ENCODE results near the gene TLK1. TPM values are rescaled to one million over a fixed set of nuclear protein-coding genes. Genes with fewer than 3 reads are reported as not detected.

TLK1 gene
- total and polyA plus RNA-seq, 7 donors = 14.1 to 60.6 (median 37.9) TPM

DNA sequence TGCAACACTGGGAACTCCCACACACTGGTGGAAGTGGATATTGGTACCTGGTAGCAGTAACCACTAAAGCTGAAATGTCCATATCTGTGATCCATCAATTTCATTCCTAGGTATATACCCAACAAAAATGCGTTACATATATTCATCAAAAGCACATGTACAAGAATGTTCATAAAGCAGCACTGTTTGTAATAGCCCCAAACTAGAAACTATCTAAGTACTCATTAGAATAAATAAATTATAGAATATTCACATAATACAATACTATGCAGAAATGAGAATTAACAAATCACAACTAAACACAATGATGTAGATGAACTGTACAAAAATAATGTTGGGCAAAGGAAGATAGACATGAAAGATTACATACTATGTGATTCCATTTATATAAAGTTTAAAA lies 11.1 kb upstream of the TLK1 start:
- 99 to 100% methylated on average over 1 of the region's 1 CpG for WGBS, 2 donors
- Histone ChIP-seq H3K4me1 (peaks cover 0 to 16% (median 4%) of the 10 kb centered on the region in 4 donors), H3K36me3 (no peaks in the 10 kb centered on the region), H3K27ac (no peak overlapping the region), H3K4me3 (no peak overlapping the region), H3K9me3 (no peaks in the 10 kb centered on the region), H3K27me3 (no peaks in the 10 kb centered on the region)
- DNase-seq = no peak
- TF ChIP-seq POLR2AphosphoS5 (IDR thresholded peaks at IDR 0.05) = no peak
- intact Hi-C loops (cut with DNase I) = no loop called here

- intact Hi-C loops (cut with DNase I) = loop anchor here (10.0 kb wide), 1 partner anchor 155 kb away; no protein-coding TSS in a partner anchor
- H3K9me3 ChIP-seq = no peaks in the 10 kb centered on the region
- TF ChIP-seq, protein P1, sequence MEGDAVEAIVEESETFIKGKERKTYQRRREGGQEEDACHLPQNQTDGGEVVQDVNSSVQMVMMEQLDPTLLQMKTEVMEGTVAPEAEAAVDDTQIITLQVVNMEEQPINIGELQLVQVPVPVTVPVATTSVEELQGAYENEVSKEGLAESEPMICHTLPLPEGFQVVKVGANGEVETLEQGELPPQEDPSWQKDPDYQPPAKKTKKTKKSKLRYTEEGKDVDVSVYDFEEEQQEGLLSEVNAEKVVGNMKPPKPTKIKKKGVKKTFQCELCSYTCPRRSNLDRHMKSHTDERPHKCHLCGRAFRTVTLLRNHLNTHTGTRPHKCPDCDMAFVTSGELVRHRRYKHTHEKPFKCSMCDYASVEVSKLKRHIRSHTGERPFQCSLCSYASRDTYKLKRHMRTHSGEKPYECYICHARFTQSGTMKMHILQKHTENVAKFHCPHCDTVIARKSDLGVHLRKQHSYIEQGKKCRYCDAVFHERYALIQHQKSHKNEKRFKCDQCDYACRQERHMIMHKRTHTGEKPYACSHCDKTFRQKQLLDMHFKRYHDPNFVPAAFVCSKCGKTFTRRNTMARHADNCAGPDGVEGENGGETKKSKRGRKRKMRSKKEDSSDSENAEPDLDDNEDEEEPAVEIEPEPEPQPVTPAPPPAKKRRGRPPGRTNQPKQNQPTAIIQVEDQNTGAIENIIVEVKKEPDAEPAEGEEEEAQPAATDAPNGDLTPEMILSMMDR (IDR thresholded peaks at IDR 0.05) = no peak
- TF ChIP-seq POLR2AphosphoS5 (IDR thresholded peaks at IDR 0.05) = peak in 2 of 4 donors; percentile 53 to 77
- DNase-seq = no peak
- H3K36me3 ChIP-seq = no peaks in the 10 kb centered on the region
- no peaks in the 10 kb centered on the region for H3K27me3 ChIP-seq
- H3K4me3 ChIP-seq = no peak overlapping the region
- no peak overlapping the region for H3K27ac ChIP-seq
- peaks cover 0 to 16% (median 4%) of the 10 kb centered on the region in 4 donors for H3K4me1 ChIP-seq
Measured at GRCh38 chr2:171169839-171170238, 9.1 kb upstream of the TLK1 start.

DNA sequence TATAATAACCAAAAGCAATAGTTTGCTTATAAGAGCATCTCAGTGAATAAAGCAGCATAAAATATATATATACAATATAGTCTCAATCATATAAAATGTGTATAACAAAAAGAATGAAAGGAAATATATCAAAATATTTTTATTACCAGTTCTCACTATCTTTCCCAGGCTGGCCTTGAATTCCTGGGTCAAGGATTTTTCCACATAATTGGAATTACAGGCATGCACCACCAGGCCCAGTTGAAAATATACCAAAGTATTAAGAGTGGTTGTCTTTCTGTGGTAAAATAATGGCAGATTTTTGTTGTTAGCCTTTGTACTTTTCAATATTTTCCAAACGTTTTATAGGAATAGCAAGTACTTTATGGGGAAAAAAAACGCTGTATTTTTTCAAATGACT lies 8.6 kb upstream of the TLK1 start:
- Histone ChIP-seq H3K27ac (no peak overlapping the region), H3K36me3 (no peaks in the 10 kb centered on the region), H3K4me3 (no peak overlapping the region), H3K27me3 (no peaks in the 10 kb centered on the region), H3K4me1 (peaks cover 0 to 16% (median 4%) of the 10 kb centered on the region in 4 donors), H3K9me3 (no peaks in the 10 kb centered on the region)
- no peak for TF ChIP-seq EP300 (IDR thresholded peaks at IDR 0.05)
- TF ChIP-seq, protein P1 (IDR thresholded peaks at IDR 0.05) = no peak
- TF ChIP-seq POLR2A (IDR thresholded peaks at IDR 0.05) = no peak
- TF ChIP-seq POLR2AphosphoS5 (IDR thresholded peaks at IDR 0.05) = no peak
- intact Hi-C loops (cut with DNase I) = loop anchor here (10.0 kb wide), 1 partner anchor 155 kb away; no protein-coding TSS in a partner anchor
- 57 to 65% methylated on average over 2 of the region's 2 CpGs for WGBS, 2 donors
- DNase-seq = no peak

DNA sequence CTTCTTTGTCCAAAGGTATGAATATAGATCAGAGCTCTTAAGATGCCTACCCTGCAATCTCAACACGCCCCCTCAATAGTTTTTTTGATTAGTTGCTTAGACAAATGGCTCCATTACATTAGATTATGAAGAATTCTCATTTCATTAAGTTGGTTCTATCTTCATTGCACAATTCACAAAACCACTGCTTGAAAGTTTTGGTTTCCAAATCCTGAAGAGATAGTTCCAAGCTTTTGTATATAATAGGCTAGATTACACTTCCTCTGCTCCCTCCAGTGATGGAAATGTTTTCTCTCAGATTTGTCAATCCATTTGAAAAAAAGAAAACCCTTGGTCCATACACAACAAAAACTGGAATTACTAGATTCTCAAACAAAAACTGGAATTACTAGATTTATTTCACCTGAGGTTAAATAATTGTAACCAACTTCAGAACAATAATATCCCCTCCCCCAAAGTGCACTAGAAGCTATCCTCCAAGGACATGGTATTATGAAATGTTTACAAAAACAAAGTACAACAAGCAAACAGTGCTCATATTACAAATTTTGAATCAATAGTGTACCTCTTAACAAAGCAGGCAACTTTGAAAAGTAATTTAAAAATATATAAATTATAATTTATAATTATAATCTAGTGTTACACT lies 6.8 kb upstream of the TLK1 start:
- Histone ChIP-seq H3K27ac (no peak overlapping the region), H3K4me1 (peaks cover 0 to 16% (median 4%) of the 10 kb centered on the region in 4 donors), H3K27me3 (no peaks in the 10 kb centered on the region), H3K9me3 (no peaks in the 10 kb centered on the region), H3K36me3 (no peaks in the 10 kb centered on the region), H3K4me3 (no peak overlapping the region)
- WGBS, 2 donors = 85 to 94% methylated on average over 1 of the region's 1 CpG
- intact Hi-C loops (cut with DNase I) = loop anchor here (10.0 kb wide), 1 partner anchor 157 kb away; no protein-coding TSS in a partner anchor
- TF ChIP-seq POLR2A (IDR thresholded peaks at IDR 0.05) = no peak
- TF ChIP-seq, protein P1 (IDR thresholded peaks at IDR 0.05) = no peak
- TF ChIP-seq POLR2AphosphoS5 (IDR thresholded peaks at IDR 0.05) = no peak
- no peak for TF ChIP-seq EP300 (IDR thresholded peaks at IDR 0.05)
- no peak for DNase-seq

GRCh38 chr2:171166328-171166983 lies 5.8 kb upstream of the TLK1 start:
- WGBS, 2 donors = 97% methylated on average over 6 of the region's 6 CpGs
- Histone ChIP-seq H3K36me3 (no peaks in the 10 kb centered on the region), H3K4me3 (no peak overlapping the region), H3K27me3 (no peaks in the 10 kb centered on the region), H3K9me3 (no peaks in the 10 kb centered on the region), H3K27ac (no peak overlapping the region), H3K4me1 (peaks cover 0 to 21% (median 9%) of the 10 kb centered on the region in 4 donors)
- no peak for TF ChIP-seq POLR2AphosphoS5 (IDR thresholded peaks at IDR 0.05)
- TF ChIP-seq POLR2A (IDR thresholded peaks at IDR 0.05) = no peak
- TF ChIP-seq EP300 (IDR thresholded peaks at IDR 0.05) = no peak
- TF ChIP-seq, protein P1 (IDR thresholded peaks at IDR 0.05) = no peak
- intact Hi-C loops (cut with DNase I) = loop anchor here (10.0 kb wide), 1 partner anchor 158 kb away; no protein-coding TSS in a partner anchor
- DNase-seq = no peak

Data from sigmoid colon (tissue), 7 donors.